ENCODE measurements around the gene CDC42SE1. TPM values are rescaled to one million over a fixed set of nuclear protein-coding genes. Genes with fewer than 3 reads are reported as not detected.

Gene CDC42SE1
- total and polyA plus RNA-seq, 9 of the 15 experiments (the other 6 are each of a cell fraction or from before 2014, with no cell fraction given), result 78.1 to 189 (median 114) TPM

- no peak for TF ChIP-seq ZNF668 (CRISPR knock-in tag; IDR thresholded peaks at IDR 0.05)
- no peak for TF ChIP-seq TCFL5 (CRISPR knock-in tag; conservative IDR thresholded peaks at IDR 0.05)
- no peak for TF ChIP-seq XRCC3 (IDR thresholded peaks at IDR 0.05)
- no peak for TF ChIP-seq RBM22 (IDR thresholded peaks at IDR 0.05; ENCODE audit: low read depth, low read length, poor library complexity, severe bottlenecking)
- peak; percentile 39; the same call in 1 of the 2 replicates for TF ChIP-seq MYC (IDR thresholded peaks at IDR 0.05; ENCODE audit: low read depth, low read length)
- no peak for TF ChIP-seq MYC (CRISPR knock-in tag; IDR thresholded peaks at IDR 0.05; ENCODE audit: borderline replicate concordance, low read depth)
- no peak for TF ChIP-seq SIN3A (IDR thresholded peaks at IDR 0.05; ENCODE audit: borderline replicate concordance in 2 of 2, control insufficient read depth in 1 of 2, low read depth in 2 of 2, low read length in 2 of 2)
- TF ChIP-seq PCBP1 (IDR thresholded peaks at IDR 0.05; ENCODE audit: low read depth, low read length, poor library complexity, severe bottlenecking), result no peak
- no peak for TF ChIP-seq STAT6 (CRISPR knock-in tag; IDR thresholded peaks at IDR 0.05)
- TF ChIP-seq ZNF354B (CRISPR knock-in tag; IDR thresholded peaks at IDR 0.05), result no peak
- TF ChIP-seq ARID2 (IDR thresholded peaks at IDR 0.05), result no peak
- no peak for TF ChIP-seq ZNF507 (tag; conservative IDR thresholded peaks at IDR 0.05)
- no peak for TF ChIP-seq ZNF263 (CRISPR knock-in tag; IDR thresholded peaks at IDR 0.05; ENCODE audit: borderline replicate concordance)
- TF ChIP-seq MEIS2 (IDR thresholded peaks at IDR 0.05; ENCODE audit: partially characterized antibody), result peak; percentile 78
- TF ChIP-seq ZFP36 (IDR thresholded peaks at IDR 0.05; ENCODE audit: low read depth, low read length, partially characterized antibody), result no peak
- TF ChIP-seq TCF7 (IDR thresholded peaks at IDR 0.05; ENCODE audit: borderline replicate concordance), result no peak
- no peak for TF ChIP-seq TSC22D4 (tag; IDR thresholded peaks at IDR 0.05)
- no peak for TF ChIP-seq CBFB (CRISPR knock-in tag; IDR thresholded peaks at IDR 0.05)
- no peak for TF ChIP-seq FOXJ2 (tag; IDR thresholded peaks at IDR 0.05)
- TF ChIP-seq ARNT (IDR thresholded peaks at IDR 0.05), result peak in 1 of 2 experiments; percentile 85; a peak in 2 of 4 replicates
- TF ChIP-seq ZNF311 (CRISPR knock-in tag; IDR thresholded peaks at IDR 0.05), result no peak
- no peak for TF ChIP-seq CHD2 (IDR thresholded peaks at IDR 0.05; ENCODE audit: low read depth, low read length)
- no peak for TF ChIP-seq ZBTB49 (CRISPR knock-in tag; IDR thresholded peaks at IDR 0.05; ENCODE audit: borderline replicate concordance)
- no peak for TF ChIP-seq C11orf30 (IDR thresholded peaks at IDR 0.05; ENCODE audit: low read depth)
- TF ChIP-seq THRB (CRISPR knock-in tag; conservative IDR thresholded peaks at IDR 0.05), result peak; percentile 59; the same call in 1 of the 2 replicates
Measured at GRCh38 chr1:151054971-151055547, 4.4 kb downstream of the CDC42SE1 start (continued).

All from K562 (cell line).